Adipocyte (in vitro differentiated cells): ENCODE results near the gene IWS1.
A peak's percentile ranks its signal among the peaks of the same experiment; 100 is the strongest.

Experiments
- DNase-seq: peaks from one replicate; pipeline ENCODE4 v3.0.0-alpha.2; 2015; ENCODE audit warnings: low read depth
- H3K27me3 ChIP-seq: replicated peaks from 2 replicates; pipeline ENCODE4 v1.7.0; 2013; ENCODE audit warnings: mild to moderate bottlenecking, low read length, moderate library complexity; ENCODE audit not compliant: control insufficient read depth, insufficient read depth
- H3K36me3 ChIP-seq: 2 replicates; pipeline ENCODE4 v1.7.0; 2013; ENCODE audit warnings: low read length, mild to moderate bottlenecking, moderate library complexity; ENCODE audit not compliant: control insufficient read depth, insufficient read depth, severe bottlenecking
- H3K4me1 ChIP-seq: 2 replicates; pipeline ENCODE4 v1.7.0; 2013; ENCODE audit warnings: mild to moderate bottlenecking, low read length, moderate library complexity; ENCODE audit not compliant: control insufficient read depth, insufficient read depth
- H3K4me3 ChIP-seq: 2 replicates; pipeline ENCODE4 v1.7.0; 2013; ENCODE audit warnings: mild to moderate bottlenecking, low read length, moderate library complexity
- H3K9ac ChIP-seq: 2 replicates; pipeline ENCODE4 v1.7.0; 2013; ENCODE audit warnings: mild to moderate bottlenecking, low read length, moderate library complexity
- H3K9me3 ChIP-seq: 2 replicates; pipeline ENCODE4 v1.7.0; 2013; ENCODE audit warnings: mild to moderate bottlenecking, low read length, moderate library complexity; ENCODE audit not compliant: control insufficient read depth

Gene IWS1

DNA sequence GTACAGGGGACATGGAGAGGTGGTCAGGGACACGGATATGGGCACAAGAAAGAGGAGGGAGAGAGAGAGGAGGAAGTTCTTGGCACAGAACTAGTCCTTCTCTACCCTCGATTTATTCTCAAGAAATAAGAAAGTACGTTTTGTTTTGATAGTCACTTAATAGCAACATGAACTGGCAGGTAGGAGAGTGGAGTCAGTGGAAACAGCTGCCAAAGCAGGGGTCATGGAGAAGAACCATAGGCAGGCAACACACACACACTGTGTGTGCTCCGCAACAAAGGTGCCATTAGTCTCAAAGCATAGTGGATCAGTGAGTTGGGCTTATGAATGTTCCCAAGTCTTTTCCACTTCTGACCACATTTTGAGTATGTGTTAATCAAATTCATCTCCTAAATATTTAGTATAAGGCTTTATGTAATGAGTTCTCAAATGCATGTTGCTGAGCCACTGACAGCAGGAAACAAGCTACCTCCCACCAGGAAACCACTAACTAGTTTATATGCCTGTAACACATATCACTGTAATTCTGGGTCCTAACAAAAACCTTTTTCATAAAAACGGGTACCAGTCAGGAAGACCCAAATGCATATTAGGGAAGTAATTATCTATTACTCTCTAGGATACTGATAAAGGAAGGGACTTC lies 41.1 kb downstream of the IWS1 start:
- Histone ChIP-seq H3K4me1 (peaks cover 16% of the 10 kb centered on the region), H3K36me3 (peaks cover 87% of the 10 kb centered on the region), H3K4me3 (no peak overlapping the region), H3K9ac (no peak overlapping the region), H3K27me3 (no peaks in the 10 kb centered on the region), H3K9me3 (no peaks in the 10 kb centered on the region)
- no peak for DNase-seq

DNA sequence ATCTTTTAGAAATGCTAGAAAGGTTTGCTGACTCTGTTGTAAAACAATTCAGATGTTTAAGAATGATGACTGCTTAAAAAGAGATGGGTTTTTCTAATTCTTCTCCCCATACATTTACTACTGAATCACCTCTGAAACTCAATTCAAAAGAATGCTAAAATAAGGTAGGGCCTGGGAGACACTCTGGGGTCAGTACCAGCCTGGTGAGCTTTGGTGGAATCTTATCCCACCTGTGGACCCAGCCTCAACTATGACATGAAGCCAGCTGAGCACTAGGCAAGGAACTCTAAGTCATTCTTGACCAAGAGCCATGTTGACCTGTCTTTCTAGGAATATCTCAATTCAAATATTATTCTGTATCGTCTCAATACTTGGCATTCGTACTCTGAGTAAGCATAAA lies 44.3 kb downstream of the IWS1 start:
- H3K9ac ChIP-seq = no peak overlapping the region
- no peaks in the 10 kb centered on the region for H3K27me3 ChIP-seq
- H3K36me3 ChIP-seq = peaks cover 62% of the 10 kb centered on the region
- H3K4me1 ChIP-seq = peaks cover 15% of the 10 kb centered on the region
- no peak overlapping the region for H3K4me3 ChIP-seq
- no peak for DNase-seq
- no peaks in the 10 kb centered on the region for H3K9me3 ChIP-seq

- DNase-seq = no peak
- Histone ChIP-seq H3K9ac (no peak overlapping the region), H3K9me3 (peaks cover 9% of the 10 kb centered on the region), H3K4me1 (no peaks in the 10 kb centered on the region), H3K36me3 (peaks cover 43% of the 10 kb centered on the region), H3K4me3 (no peak overlapping the region), H3K27me3 (no peaks in the 10 kb centered on the region)
Measured at GRCh38 chr2:127479866-127480743, 46.2 kb downstream of the IWS1 start.

GRCh38 chr2:127479219-127479825 lies 47.0 kb downstream of the IWS1 start:
- peak; percentile 83 for DNase-seq
- Histone ChIP-seq H3K9ac (no peak overlapping the region), H3K27me3 (no peaks in the 10 kb centered on the region), H3K4me3 (no peak overlapping the region), H3K36me3 (peaks cover 38% of the 10 kb centered on the region), H3K4me1 (no peaks in the 10 kb centered on the region), H3K9me3 (peaks cover 9% of the 10 kb centered on the region)

GRCh38 chr2:127475788-127476187 lies 50.5 kb downstream of the IWS1 start:
- Histone ChIP-seq H3K9me3 (peaks cover 9% of the 10 kb centered on the region), H3K27me3 (no peaks in the 10 kb centered on the region), H3K36me3 (peaks cover 12% of the 10 kb centered on the region), H3K9ac (no peak overlapping the region), H3K4me1 (no peaks in the 10 kb centered on the region), H3K4me3 (no peak overlapping the region)
- DNase-seq = no peak

GRCh38 chr2:127472268-127472667 lies 54.0 kb downstream of the IWS1 start:
- H3K9ac ChIP-seq = no peak overlapping the region
- no peaks in the 10 kb centered on the region for H3K36me3 ChIP-seq
- no peaks in the 10 kb centered on the region for H3K27me3 ChIP-seq
- H3K4me3 ChIP-seq = no peak overlapping the region
- no peak for DNase-seq
- H3K4me1 ChIP-seq = no peaks in the 10 kb centered on the region
- H3K9me3 ChIP-seq = peaks cover 9% of the 10 kb centered on the region

DNA sequence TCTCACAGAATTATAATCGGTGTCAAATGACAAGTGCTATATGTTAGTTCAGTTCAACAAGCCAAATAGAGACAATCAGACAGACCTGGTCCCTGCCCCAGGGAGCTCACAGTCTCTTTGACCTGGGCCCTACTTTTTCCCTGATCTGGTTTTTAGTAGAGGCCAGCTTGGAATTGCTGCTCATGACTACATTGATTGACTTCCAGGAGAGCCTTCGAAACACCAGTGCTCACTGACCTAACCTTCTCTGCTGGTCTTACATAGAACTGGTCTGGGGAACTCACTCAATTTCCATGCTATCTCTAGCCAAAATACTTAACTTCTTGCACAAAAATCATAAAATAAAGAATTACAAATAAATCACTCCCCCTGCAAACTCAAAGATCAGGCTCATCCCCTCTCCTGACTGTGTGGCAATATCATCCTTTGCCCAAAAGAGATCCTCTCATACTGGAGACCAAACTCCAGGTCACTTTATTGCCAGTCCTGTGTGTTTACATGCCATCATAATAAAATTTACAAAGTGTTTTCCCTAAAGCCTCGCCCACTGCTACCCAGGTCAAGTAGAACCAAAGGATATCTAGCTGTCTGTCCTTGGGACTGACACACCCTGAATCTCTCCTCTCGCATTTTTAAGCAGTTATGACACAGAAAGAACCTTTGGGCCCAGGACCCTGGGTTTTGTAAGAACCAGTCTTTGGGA lies 54.9 kb downstream of the IWS1 start:
- peaks cover 9% of the 10 kb centered on the region for H3K9me3 ChIP-seq
- no peak overlapping the region for H3K4me3 ChIP-seq
- DNase-seq = no peak
- H3K4me1 ChIP-seq = no peaks in the 10 kb centered on the region
- no peaks in the 10 kb centered on the region for H3K27me3 ChIP-seq
- H3K9ac ChIP-seq = no peak overlapping the region
- H3K36me3 ChIP-seq = no peaks in the 10 kb centered on the region

DNA sequence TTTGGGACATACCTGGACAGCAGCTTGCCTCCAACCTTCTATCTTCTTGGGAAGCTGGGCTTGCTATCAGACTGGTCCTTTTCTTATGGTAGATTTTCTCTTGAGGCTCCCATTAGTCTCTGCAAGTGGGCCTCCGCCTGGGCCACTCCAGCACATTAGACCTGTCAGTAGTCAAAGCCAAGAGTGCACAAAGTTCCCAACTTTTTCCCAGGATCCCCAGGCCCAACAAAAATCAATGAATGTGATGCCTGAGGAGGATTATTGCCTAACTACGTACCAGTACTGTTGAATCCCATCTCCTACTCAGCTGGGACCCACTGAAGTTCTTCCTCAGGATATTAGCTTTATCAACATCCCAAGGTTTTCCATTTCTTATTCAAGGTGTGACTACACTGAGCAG lies 56.3 kb downstream of the IWS1 start:
- H3K9ac ChIP-seq = no peak overlapping the region

GRCh38 chr2:127469051-127469450 lies 57.2 kb downstream of the IWS1 start:
- no peaks in the 10 kb centered on the region for H3K9me3 ChIP-seq
- DNase-seq = no peak
- H3K4me3 ChIP-seq = no peak overlapping the region
- H3K4me1 ChIP-seq = no peaks in the 10 kb centered on the region
- no peaks in the 10 kb centered on the region for H3K36me3 ChIP-seq
- no peak overlapping the region for H3K9ac ChIP-seq
- H3K27me3 ChIP-seq = no peaks in the 10 kb centered on the region

More for the DNA sequence above, 56.3 kb downstream of the IWS1 start:
- DNase-seq = no peak
- Histone ChIP-seq H3K36me3 (no peaks in the 10 kb centered on the region), H3K27me3 (no peaks in the 10 kb centered on the region), H3K4me1 (no peaks in the 10 kb centered on the region), H3K9me3 (no peaks in the 10 kb centered on the region), H3K4me3 (no peak overlapping the region)

- H3K9ac ChIP-seq = no peak overlapping the region
- H3K4me3 ChIP-seq = no peak overlapping the region
- no peaks in the 10 kb centered on the region for H3K9me3 ChIP-seq
- H3K36me3 ChIP-seq = no peaks in the 10 kb centered on the region
- DNase-seq = no peak
- no peaks in the 10 kb centered on the region for H3K27me3 ChIP-seq
- no peaks in the 10 kb centered on the region for H3K4me1 ChIP-seq
Measured at GRCh38 chr2:127465258-127465657, 61.0 kb downstream of the IWS1 start.
